GM21515 (cell line): Measurements from ENCODE around the gene ATP2B1.

ENCODE experiments used
- ATAC-seq: cut with Tn5 transposase; IDR thresholded peaks from one replicate; pipeline ENCODE4 v1.9.1; 2021; ENCODE audit not compliant: unreplicated experiment

The ATP2B1 gene

DNA sequence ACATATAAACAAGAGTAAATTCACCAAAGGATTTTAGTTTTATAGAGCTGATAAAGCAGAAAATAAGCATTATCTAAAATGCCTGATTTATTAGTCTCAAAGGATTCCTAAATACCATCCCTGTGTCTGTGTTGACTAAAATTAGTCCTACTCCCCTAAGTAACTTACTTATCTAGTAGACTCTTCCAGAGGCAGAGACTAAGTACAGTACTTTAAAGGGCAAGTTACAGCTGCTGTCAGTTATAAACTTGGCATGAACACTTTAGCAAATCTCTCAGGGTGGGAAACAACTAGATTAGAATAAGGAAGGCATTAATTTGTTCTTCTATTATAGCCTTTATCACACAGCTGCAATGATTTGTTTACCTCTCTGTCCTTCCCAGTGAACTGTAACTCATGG, 46.0 kb downstream of the ATP2B1 start:
- ATAC-seq: no peak

DNA sequence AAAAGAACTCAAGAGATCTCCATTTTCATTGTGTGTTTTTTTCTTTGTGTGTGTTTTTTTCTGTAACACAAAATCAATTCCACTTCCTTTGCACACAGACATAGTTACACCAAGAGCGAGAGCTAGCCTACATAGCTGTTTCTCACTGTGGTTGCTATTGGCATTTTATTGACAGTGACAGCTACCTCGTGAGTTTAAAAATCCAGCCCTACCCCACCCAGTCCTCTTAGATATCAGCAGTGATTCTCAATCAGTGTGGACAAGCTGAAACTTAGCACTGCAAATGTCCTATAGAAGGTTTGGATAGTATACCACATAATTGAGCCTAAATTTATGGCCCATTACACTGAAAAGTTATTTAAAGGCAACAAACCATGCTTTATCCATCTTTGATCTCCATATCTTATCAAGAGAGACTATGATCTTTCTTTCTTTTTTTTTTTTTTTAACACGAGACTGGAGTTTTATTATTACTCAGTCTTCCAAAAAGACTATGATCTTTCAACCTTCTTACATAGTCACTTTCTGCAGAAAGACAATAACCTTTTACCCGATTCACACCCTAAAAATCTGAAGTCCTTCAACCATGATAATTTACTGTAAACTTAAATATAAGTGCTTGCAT, 46.8 kb downstream of the ATP2B1 start:
- no peak for ATAC-seq

DNA sequence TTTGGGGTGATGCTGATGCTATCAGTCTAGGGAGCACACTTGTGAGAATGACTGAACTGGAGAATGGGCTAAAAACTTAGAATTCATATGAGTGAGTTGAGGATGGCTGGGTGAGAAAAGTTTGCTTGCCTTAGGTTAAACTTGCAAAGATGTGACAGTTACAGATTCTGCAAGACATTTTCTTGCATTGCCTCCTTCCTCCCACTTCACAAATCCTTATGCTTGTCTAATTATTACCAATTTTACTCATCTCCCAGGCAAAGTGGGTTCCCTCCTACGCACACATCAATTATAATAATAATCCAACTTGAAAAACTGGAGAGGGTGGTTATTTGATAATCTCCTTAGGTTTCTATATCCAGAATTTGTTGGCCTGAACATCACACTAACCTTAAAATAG, 50.9 kb downstream of the ATP2B1 start:
- no peak for ATAC-seq

DNA sequence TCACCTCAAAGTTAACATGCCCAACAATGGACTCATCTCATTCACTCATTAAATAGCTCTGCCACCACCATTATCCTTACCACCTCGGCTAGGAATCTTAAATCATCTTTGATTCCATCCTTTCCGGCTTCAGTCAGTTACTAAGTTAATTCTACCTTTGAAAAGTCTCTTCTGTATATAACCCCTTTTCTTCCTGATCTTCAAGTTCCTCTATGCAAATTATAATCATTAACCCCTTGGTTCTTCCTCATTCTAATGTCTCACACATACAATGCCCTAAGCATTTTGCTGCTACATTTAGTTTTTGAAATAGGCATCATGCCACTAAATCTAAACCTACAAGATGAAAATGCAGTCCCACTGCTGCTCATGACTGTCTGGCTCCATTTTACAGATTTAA, 51.6 kb downstream of the ATP2B1 start:
- ATAC-seq: no peak

DNA sequence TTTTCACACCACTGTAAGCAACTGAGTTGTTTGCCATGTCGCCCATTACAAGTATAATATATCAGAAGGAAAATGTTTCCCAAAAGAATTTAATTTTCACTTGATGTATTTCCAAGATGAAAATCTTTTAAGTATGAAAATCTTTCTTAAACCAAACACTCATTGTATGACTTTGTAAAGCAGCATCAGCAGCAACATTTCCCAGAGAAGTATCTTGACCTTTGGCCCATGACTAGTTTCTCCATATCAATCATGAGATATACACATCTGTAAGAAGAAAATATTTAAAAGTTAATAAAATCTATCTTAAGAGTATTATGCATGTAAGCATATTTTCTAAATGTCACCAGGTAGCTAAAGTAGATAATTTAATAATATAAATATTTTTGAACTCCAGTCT, 52.8 kb downstream of the ATP2B1 start:
- ATAC-seq: no peak

DNA sequence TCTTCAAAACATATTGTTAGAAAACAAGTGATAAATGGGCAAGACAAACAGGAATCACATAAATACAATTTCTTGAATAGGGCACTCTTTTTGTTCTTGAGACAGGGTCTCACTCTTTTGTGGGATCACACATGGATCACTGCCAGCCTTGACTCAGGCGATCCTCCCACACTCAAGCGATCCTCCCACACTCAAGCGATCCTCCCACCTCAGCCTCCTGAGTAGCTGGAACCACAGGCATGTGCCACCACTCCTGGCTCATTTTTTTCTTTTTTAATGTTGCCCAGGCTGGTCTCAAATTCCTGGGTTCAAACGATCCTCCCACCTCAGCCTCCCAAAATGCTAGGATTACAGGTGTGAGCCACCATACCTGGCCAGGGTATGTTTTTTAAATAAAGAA, 57.4 kb downstream of the ATP2B1 start:
- no peak for ATAC-seq

DNA sequence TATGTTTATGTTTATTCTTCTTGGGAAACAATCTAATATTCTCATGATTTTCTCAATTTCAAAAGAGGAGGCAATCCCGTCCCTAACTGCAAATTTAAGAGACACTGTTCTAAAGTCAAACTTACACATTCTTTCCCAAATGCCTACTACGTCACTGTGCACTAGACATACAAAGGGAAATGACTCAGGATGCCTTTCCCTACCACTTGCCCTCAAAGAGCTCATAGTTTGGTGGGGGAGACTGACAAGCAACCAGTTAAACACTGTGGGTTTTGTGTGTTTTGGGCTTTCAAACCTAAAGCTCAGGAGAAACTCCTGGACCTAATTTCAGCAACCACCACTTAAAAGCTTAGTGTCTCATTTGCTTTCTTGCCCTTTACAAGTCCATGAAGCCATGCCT, 58.4 kb downstream of the ATP2B1 start:
- no peak for ATAC-seq

DNA sequence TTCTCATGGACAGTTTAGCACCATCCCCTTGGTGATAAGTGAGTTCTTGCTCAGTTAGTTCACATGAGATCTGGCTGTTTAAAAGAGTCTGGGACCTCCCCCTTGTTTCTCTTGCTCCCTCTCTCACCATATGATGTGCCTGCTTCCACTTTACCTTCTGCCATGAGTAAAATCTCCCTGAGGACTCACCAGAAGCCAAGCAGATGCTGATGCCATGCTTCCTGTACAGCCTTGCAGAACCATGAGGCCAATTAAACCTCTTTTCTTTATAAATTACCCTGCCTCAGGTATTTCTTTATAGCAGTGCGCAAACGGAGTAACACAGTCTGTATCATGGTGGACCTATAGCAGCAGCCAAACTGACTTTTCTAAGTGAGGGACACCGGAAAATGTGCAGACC, 58.8 kb downstream of the ATP2B1 start:
- no peak for ATAC-seq

DNA sequence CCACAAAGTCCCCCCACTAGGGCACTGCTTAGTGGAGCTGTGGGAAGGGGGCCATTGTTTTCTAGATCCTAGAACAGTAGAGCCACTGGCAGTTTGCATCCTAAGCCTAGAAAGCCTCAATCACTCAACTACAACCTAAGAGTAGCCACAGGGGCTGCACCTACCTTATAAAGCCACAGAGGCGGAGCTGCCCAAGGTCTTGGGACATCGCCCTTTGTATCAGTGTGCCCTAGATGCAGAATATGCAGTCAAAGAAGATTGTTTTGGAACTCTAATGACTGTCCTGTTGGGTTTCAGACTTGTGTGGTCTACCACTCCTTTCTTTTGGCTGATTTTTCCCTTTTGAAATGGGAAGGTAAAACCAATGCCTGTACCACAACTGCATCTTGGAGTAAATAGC, 59.5 kb downstream of the ATP2B1 start:
- no peak for ATAC-seq

DNA sequence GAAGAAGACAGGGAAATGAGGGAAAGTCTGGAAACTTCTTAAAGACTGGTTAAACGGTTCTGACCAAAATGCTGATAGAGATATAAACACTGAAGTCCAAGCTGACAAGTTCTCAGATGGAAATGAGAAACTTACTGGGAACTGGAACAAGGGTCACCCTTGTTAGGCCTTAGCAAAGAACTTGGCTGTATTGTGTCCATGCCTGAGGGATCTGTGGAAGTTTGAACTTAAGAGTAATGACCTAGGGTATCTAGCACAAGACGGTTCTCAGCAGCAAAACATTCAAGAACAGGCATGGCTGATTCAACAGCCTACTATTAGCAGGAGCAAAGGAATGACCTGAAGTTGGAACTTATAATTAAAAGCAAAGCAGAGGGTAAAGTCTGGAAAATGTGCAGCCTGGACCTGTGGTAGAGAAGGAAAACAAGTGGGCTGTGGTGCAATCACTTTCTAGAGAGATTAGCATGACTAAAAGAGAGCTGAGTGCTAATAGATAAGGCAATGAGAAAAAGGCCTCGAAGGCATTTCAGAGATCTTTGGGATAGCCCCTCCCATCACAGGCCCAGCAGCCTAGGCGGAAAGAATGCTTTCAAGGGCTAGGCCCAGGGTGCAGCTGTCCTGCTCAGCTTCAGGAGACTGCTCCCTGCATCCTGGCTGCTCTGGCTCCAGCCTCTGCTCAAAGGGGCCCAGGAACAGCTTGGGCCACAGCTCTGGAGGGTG, 60.3 kb downstream of the ATP2B1 start:
- no peak for ATAC-seq

DNA sequence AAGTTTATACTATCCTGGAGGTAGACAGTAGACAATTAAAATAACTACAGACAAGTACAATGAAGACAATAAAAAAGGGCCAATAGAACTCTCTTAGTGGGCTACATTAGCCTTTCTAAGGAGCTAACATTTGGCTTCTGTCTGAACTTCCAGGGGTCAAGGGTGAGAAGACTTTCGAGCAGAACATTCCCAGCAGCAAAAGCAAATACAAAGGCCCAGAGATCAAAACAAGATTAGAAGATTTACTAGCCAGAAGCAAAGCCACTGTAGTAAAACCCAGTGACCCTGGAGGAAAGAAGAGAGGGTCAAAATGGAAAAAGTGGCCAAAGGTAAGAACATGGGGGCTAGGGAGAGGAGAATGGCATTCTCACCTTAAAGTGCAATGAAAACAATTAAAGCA, 63.2 kb downstream of the ATP2B1 start:
- ATAC-seq: no peak

DNA sequence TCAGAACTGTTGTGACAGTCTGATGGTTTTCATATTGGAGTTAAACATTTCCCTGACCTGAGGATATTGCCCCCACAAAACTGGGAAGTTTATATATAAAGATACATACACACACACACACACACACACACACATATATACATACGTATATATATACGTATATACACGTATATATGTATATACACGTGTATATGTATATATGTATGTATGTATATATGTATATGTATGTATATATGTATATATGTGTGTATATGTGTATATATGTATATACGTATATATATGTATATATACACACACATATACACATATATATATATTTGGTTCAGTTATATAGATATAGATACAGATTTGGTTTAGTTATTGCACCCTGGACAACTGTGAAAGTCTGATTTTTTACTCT, 65.7 kb downstream of the ATP2B1 start:
- no peak for ATAC-seq

DNA sequence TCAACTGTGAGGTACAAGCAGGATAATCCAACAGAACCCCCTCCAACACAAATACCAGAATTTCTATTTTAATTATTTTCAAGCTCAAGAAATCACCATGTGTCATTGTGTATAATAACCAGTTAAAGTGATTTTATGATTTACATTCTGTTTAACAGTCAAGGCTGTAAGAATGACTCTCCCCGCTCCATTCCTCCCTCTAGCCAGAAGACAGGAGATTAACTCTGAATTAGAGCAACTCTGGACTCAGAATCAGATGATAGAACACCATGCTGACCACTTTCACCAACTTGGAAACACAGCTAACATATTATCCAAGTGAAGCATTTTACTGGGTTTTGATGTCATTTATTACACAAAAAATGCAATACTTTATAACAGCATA, 71.9 kb downstream of the ATP2B1 start:
- ATAC-seq: no peak

DNA sequence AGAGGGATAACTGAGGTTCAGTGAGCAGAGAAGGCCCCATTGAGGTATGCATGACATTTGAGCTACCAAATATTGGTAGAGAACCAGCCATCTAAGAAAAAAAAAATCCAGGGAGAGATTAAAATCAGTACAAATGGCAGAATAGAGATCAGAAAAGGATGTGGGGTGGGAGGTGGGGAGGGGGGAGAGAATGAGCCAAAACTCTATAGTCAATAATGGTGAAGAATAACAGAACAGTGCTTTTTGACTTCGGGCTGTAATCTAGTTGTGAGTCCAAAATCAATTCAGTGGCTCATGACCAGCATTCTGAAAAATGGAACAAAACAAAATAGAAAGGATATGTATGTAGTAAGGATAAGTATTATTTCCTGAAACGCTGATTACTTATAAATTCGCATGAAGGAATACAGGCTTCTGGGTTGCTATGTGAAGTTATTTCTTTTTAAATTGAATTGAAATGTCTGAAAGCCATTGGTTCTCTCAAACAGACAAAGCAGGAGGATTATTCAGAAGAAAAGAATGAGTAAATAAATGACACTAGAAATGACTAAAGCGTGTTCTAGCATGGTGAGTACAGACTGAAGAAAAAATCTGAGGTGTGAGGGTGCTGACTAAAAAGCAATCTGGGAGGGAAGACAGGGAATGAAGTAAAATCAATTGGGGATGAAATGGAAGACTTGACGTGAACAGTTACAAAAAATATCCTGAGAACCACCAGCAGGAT, 72.4 kb downstream of the ATP2B1 start:
- no peak for ATAC-seq

DNA sequence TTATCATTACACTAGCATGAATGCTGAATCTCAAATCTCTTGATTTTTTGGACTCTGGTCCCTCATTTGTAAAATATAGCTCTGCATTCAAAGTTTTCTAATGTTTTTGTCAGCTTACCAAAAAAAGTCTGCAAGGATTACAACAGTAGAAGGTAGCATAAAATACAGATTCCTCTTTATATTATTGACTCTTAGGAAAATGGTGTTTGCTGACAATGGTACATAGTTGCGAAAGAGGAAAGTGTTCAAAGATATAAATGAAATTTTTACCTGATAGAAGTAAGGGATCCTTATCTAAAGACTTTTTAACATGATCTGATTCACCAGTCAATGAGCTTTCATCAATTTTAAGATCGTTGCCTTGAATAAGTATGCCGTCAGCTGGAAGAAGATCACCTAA, 74.1 kb downstream of the ATP2B1 start:
- ATAC-seq: no peak

DNA sequence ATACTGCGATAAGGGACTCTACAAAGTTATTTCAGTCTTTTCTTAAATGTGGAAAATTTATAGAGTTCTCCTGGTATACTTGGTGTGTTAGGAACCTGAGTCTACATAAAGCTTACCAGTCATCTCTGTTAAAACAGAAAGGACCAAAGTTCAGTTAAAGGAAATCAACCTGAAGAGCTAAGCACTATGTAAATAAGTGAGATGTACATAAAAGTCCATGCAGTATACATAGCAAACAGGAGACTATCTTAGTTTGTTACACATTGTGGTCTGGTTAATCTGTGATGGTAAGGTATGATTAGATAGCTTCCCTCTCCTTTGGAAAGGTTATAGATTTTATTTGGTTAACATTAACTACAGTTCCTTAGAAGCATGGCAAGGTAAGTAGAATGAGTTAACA, 75.9 kb downstream of the ATP2B1 start:
- no peak for ATAC-seq

DNA sequence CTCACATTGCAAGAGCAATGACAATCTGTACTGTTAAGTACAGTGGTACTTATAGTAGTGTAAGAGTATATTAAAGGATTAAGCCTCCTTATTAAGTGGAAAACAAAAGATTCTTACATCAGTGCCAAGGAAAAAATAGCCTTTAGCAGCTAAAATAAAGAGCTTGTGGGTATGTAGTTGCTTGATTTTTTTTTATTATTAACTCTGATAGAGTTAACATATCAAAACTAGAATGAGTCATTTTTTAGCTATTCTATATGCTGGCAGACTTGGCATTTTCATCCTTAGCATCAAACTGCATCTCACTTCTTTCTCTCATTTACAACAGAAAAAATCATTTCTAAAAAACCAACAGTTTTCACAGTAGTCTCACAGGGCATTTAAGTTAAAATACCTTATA, 86.5 kb downstream of the ATP2B1 start:
- no peak for ATAC-seq

DNA sequence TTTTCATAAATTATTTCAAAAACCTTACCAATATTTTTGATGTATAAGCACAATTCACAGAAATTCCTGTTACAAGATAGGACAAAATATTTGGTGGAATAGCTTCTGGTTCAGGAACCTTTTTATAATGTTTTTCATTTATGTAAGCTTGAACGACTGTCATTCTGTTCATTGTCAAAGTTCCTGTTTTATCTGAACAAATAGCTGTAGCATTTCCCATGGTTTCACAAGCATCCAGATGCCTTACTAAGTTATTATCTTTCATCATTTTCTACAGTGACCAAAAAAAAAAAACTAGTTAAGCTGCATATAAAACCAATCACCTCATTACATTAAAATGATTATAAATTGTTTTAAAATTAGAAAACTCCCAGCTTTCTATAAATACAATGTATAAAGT, 87.1 kb downstream of the ATP2B1 start:
- ATAC-seq: no peak

DNA sequence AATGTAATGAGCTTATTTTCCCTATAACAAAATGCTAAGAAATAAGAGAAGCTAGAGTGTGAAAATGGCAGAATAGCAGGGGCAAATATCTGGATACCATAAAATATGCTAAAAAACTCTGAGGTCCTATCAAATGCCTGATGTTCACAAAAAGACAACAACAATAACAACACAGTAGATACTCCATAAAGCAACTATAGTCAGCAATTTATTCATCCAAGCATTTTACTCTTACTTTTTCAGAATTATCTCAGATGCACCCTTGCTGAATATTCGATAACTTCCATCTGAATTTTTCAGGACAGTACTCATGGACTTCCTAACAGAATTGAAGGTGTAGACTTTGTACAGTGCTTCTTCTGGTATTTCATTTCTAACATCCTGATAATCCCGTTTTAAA, 88.9 kb downstream of the ATP2B1 start:
- no peak for ATAC-seq

DNA sequence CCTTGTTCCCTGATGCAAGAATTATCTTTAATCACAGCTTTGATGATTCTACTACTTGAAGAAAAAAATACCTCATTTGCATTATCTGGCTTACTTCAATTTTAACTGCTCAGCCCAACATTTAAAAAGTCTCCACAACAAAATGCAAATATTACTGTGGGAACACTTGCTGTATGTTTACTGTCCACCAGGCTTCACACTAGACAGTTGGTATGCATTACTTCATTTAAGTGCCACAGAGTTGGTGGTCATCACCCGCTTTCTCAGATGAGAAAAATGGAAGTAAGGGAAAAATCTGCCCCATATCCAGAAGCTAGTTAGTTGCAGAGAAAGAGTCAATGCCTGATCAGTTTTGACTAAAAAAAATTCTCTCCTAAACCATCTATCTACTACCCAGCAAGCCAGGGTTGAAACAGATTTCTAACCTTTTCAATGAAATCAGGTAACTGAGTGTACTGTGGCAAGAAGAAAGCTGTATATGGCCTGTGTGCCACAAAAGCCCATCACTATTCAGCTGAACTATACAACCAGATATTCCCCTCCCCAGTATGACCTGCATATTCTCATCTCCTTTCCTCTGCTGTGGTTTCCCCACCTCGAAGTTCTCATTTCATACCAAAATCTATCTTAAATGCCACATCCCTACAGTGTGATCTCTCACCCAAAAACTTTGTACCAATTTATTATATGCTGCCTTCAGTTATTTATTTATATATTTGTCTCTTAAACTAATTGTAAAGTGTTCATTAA, 90.3 kb downstream of the ATP2B1 start:
- ATAC-seq: no peak

DNA sequence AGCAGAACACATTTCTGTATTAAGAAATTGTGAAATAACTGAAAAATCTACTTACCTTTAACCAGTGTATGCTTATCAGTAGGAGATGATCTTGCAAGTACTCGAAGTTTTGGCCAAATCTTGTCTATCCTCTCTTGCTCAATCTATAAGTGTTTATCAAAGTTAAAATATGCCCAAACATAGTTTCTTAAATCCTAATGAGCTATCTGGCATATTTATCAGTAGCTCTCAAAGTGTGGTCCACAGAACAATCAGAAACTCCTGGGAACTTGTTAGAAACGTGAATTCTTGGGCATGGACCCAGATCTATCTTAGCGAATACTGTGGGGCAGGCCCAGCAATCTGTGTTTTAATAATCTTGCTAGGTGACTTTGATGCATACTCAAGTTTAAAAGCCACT, 98.3 kb downstream of the ATP2B1 start:
- ATAC-seq: no peak

DNA sequence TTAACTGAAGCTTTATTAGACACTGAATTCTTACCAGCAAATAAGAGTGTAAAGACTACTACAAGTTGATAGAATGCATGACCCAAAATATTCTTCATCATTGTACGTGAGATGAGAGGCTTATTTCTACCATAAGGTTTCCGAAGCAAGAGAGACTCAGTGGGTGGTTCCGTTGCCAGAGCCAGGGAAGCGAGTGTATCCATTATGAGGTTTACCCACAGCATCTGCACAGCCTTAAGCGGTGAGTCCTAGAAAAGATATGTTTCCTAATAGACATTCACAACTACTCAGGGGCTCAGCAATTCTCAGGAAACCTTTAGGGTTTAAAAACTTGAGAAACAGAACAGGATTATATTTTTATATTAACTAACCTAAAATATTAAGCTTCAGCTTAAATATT, 105.0 kb downstream of the ATP2B1 start:
- ATAC-seq: no peak
